HepG2 (cell line): Measurements from ENCODE around the gene KIF1C. TPM values are rescaled to one million over a fixed set of nuclear protein-coding genes. Genes with fewer than 3 reads are reported as not detected.

Source experiments
- ARID2 ChIP-seq: sonication (generic); formaldehyde crosslinking; IDR thresholded peaks from 2 replicates; pipeline ENCODE4 v1.8.1; 2022; ENCODE audit warnings: mild to moderate bottlenecking, missing genetic modification reagents, borderline replicate concordance
- ATF7-NPFF ChIP-seq: sonication (generic); formaldehyde crosslinking; IDR thresholded peaks from 2 replicates; pipeline ENCODE4 v1.8.1; 2023; ENCODE audit warnings: mild to moderate bottlenecking, low read depth, missing genetic modification reagents, moderate library complexity
- CCDC6 ChIP-seq: sonication (generic); formaldehyde crosslinking; IDR thresholded peaks from 2 replicates; pipeline ENCODE4 v1.8.1; 2022; ENCODE audit warnings: mild to moderate bottlenecking, missing genetic modification reagents, moderate library complexity
- EEA1 ChIP-seq: sonication (generic); formaldehyde crosslinking; IDR thresholded peaks from 2 replicates; pipeline ENCODE4 v1.5.1; 2020; ENCODE audit warnings: mild to moderate bottlenecking, missing genetic modification reagents, borderline replicate concordance
- GATAD1 ChIP-seq: IDR thresholded peaks from 2 replicates; pipeline ENCODE4 v1.6.1; 2016; ENCODE audit warnings: missing genetic modification reagents, missing compliant biosample characterization
- HDAC1 ChIP-seq: sonication (generic); formaldehyde crosslinking; IDR thresholded peaks from 2 replicates; pipeline ENCODE4 v1.5.1; 2020; ENCODE audit warnings: mild to moderate bottlenecking, missing genetic modification reagents
- HIVEP1 ChIP-seq: sonication (generic); formaldehyde crosslinking; IDR thresholded peaks from 2 replicates; pipeline ENCODE4 v1.4.0; 2020; ENCODE audit warnings: mild to moderate bottlenecking, missing genetic modification reagents
- MED13 ChIP-seq: sonication (generic); formaldehyde crosslinking; IDR thresholded peaks from 2 replicates; pipeline ENCODE4 v1.5.0; 2020; ENCODE audit warnings: missing genetic modification reagents
- NFKBIZ ChIP-seq: IDR thresholded peaks from 2 replicates; pipeline ENCODE4 v1.6.1; 2018; ENCODE audit warnings: missing genetic modification reagents, missing compliant biosample characterization
- PHF21A ChIP-seq: sonication (generic); formaldehyde crosslinking; IDR thresholded peaks from 2 replicates; pipeline ENCODE4 v1.5.0; 2020; ENCODE audit warnings: mild to moderate bottlenecking, missing genetic modification reagents
- RFXAP ChIP-seq: sonication (generic); formaldehyde crosslinking; IDR thresholded peaks from 2 replicates; pipeline ENCODE4 v1.4.0; 2020; ENCODE audit warnings: missing genetic modification reagents, borderline replicate concordance
- SNAI1 ChIP-seq: sonication (generic); formaldehyde crosslinking; IDR thresholded peaks from 2 replicates; pipeline ENCODE4 v1.5.0; 2020; ENCODE audit warnings: mild to moderate bottlenecking, missing genetic modification reagents, borderline replicate concordance
- TBX3 ChIP-seq: fragments of 450-650 bp; IDR thresholded peaks from 2 replicates; pipeline ENCODE4 v1.6.1; 2017; ENCODE audit warnings: antibody characterized with exemption, mild to moderate bottlenecking, inconsistent platforms, borderline replicate concordance
- TFAP4 ChIP-seq: sonication (generic); IDR thresholded peaks from 2 replicates; pipeline ENCODE4 v1.6.1; 2016; ENCODE audit warnings: low read depth, borderline replicate concordance
- TFDP1 ChIP-seq: IDR thresholded peaks from 2 replicates; pipeline ENCODE4 v1.6.1; 2016; ENCODE audit warnings: missing compliant biosample characterization, missing genetic modification reagents, borderline replicate concordance
- THAP7 ChIP-seq: sonication (generic); formaldehyde crosslinking; IDR thresholded peaks from 2 replicates; pipeline ENCODE4 v1.8.1; 2023; ENCODE audit warnings: mild to moderate bottlenecking, missing genetic modification reagents
- ZGPAT ChIP-seq: IDR thresholded peaks from 2 replicates; pipeline ENCODE4 v1.6.1; 2016; ENCODE audit warnings: mild to moderate bottlenecking
- ZNF10 ChIP-seq: sonication (generic); formaldehyde crosslinking; IDR thresholded peaks from 2 replicates; pipeline ENCODE4 v1.4.0; 2020; ENCODE audit warnings: mild to moderate bottlenecking, low read depth, missing genetic modification reagents, borderline replicate concordance
- ZNF234 ChIP-seq: sonication (generic); formaldehyde crosslinking; conservative IDR thresholded peaks from 2 replicates; pipeline ENCODE4 v1.5.1; 2020; ENCODE audit warnings: mild to moderate bottlenecking, missing genetic modification reagents
- ZNF570 ChIP-seq: sonication (generic); formaldehyde crosslinking; IDR thresholded peaks from 2 replicates; pipeline ENCODE4 v1.4.0; 2020; ENCODE audit warnings: mild to moderate bottlenecking, missing genetic modification reagents, borderline replicate concordance
- ZNF678 ChIP-seq: sonication (generic); formaldehyde crosslinking; IDR thresholded peaks from 2 replicates; pipeline ENCODE4 v1.4.0; 2020; ENCODE audit warnings: mild to moderate bottlenecking, missing genetic modification reagents
- ZNF768 ChIP-seq: sonication (generic); formaldehyde crosslinking; IDR thresholded peaks from 2 replicates; pipeline ENCODE4 v1.4.0; 2020; ENCODE audit warnings: missing genetic modification reagents
- ZNF782 ChIP-seq: sonication (generic); formaldehyde crosslinking; IDR thresholded peaks from 2 replicates; pipeline ENCODE4 v1.4.0; 2020; ENCODE audit warnings: missing genetic modification reagents, mild to moderate bottlenecking, borderline replicate concordance
- ZNF788 ChIP-seq: sonication (generic); formaldehyde crosslinking; IDR thresholded peaks from 2 replicates; pipeline ENCODE4 v1.5.0; 2020; ENCODE audit warnings: mild to moderate bottlenecking, missing genetic modification reagents, borderline replicate concordance
- ZSCAN31 ChIP-seq: sonication (generic); formaldehyde crosslinking; IDR thresholded peaks from 2 replicates; pipeline ENCODE4 v1.5.0; 2020; ENCODE audit warnings: low read depth, mild to moderate bottlenecking, missing genetic modification reagents
- polyA plus RNA-seq, 8 experiments: library from polyadenylated mRNA; depleted of rRNA in 3 of 8; stranded (reverse) in 7 of 8; unstranded in 1 of 8; fragments of >200 nt; fragmentation: Illumina TruSeq in 4 of 8; extraction: Trizol in 4 of 8; gene quantifications; 2 replicates each; pipeline versions ENCODE4 v1.2.1 to v1.2.3, GENCODE V29; 2011 to 2016; ENCODE audit warnings: low read depth in 4 of 8, missing spikeins in 1 of 8, mixed read lengths in 1 of 8; ENCODE audit not compliant: insufficient read depth in 1 of 8
- total RNA-seq, 5 experiments: library from RNA; depleted of rRNA; stranded (reverse); fragments of >200 nt; fragmentation: Illumina TruSeq; extraction: Trizol; gene quantifications; 2 replicates each; pipeline ENCODE4 v1.2.3, GENCODE V29; 2016; ENCODE audit warnings: low read depth in 1 of 5

Gene KIF1C
- total and polyA plus RNA-seq, 2 of the 13 experiments (the other 11 are each of a cell fraction or from before 2014, with no cell fraction given) = 70.0 to 104 TPM

GRCh38 chr17:4997302-4998026, at the start of gene KIF1C, which contains the start of gene INCA1 (continued):
- TF ChIP-seq ATF7-NPFF (CRISPR knock-in tag) = peak; percentile 28; the same call in 1 of the 2 replicates
- TF ChIP-seq ZNF10 (CRISPR knock-in tag) = no peak
- peak; percentile 57; the same call in 1 of the 2 replicates for TF ChIP-seq HIVEP1 (CRISPR knock-in tag)
- peak; percentile 76; the same call in 1 of the 2 replicates for TF ChIP-seq THAP7 (CRISPR knock-in tag)
- no peak for TF ChIP-seq PHF21A (CRISPR knock-in tag)
- no peak for TF ChIP-seq MED13 (CRISPR knock-in tag)
- 0 out of 2 replicates have a peak, but pooled peaks have one; percentile 23 for TF ChIP-seq ZNF234 (CRISPR knock-in tag)
- TF ChIP-seq ZNF768 = peak; percentile 53; the same call in 1 of the 2 replicates
- TF ChIP-seq SNAI1 = 0 out of 2 replicates have a peak, but pooled peaks have one; percentile 81
- peak; percentile 56 for TF ChIP-seq ZGPAT (CRISPR knock-in tag)
- TF ChIP-seq NFKBIZ (CRISPR knock-in tag) = no peak
- TF ChIP-seq ARID2 (CRISPR knock-in tag) = 0 out of 2 replicates have a peak, but pooled peaks have one; percentile 63
- peak; percentile 37; the same call in 1 of the 2 replicates for TF ChIP-seq HDAC1 (CRISPR knock-in tag)
- TF ChIP-seq TBX3 = no peak
- peak; percentile 71; the same call in 1 of the 2 replicates for TF ChIP-seq TFAP4
- peak; percentile 70; the same call in 1 of the 2 replicates for TF ChIP-seq RFXAP (CRISPR knock-in tag)
- 0 out of 2 replicates have a peak, but pooled peaks have one; percentile 13 for TF ChIP-seq GATAD1
- TF ChIP-seq ZNF788 (CRISPR knock-in tag) = peak; percentile 72; the same call in 1 of the 2 replicates
- peak; percentile 56; the same call in 1 of the 2 replicates for TF ChIP-seq TFDP1 (CRISPR knock-in tag)
- TF ChIP-seq CCDC6 (CRISPR knock-in tag) = peak; percentile 76
- peak; percentile 77; the same call in 1 of the 2 replicates for TF ChIP-seq ZNF782 (CRISPR knock-in tag)
- TF ChIP-seq ZSCAN31 (CRISPR knock-in tag) = peak; percentile 57
- no peak for TF ChIP-seq ZNF570 (CRISPR knock-in tag)
- TF ChIP-seq EEA1 (CRISPR knock-in tag) = no peak
- TF ChIP-seq ZNF678 (CRISPR knock-in tag) = 0 out of 2 replicates have a peak, but pooled peaks have one; percentile 33
